ENCODE measurements around the gene CAMK2B.

CAMK2B gene

DNA sequence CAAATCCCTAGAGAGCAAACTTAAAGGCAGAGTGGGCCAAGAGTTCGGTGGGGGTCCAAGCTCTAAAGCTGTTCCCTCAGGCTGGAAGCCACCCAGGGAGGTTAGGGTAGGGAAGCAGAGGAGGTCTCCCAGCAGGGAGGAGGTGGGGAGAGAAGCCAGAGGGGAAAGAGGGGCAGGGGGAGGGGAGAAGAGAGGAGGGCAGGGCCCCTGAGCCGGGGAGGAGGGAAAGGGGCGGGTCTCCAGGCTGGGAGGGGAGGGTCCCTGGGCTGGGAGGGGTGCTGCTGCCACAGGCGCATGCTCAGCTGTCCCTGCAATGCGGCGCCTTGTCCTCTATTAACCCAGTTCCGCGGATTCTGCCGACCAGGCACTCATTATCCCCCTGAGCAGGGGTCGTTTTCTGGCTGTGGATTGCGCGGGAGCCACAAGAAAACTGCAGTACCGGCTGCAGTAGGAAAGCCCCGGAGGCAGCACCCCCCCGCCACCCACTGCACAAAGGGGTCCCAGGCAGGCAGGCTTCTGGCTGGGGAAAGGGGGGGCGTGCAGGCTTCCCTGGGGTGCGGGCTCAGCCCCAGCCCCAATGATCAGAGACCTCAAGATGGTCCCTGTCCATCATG lies 49.3 kb downstream of the CAMK2B start:
- peak; percentile 50 for DNase-seq (ENCODE audit: low read depth, low spot score)

GRCh38 chr7:44275146-44275545 lies 50.2 kb downstream of the CAMK2B start:
- no peak for DNase-seq (ENCODE audit: low read depth, low spot score)

- DNase-seq (ENCODE audit: low read depth, low spot score): no peak
Observed at GRCh38 chr7:44274623-44274975, 50.8 kb downstream of the CAMK2B start.

- no peak for DNase-seq (ENCODE audit: low read depth, low spot score)
Observed at GRCh38 chr7:44273681-44274622, 51.4 kb downstream of the CAMK2B start.

DNA sequence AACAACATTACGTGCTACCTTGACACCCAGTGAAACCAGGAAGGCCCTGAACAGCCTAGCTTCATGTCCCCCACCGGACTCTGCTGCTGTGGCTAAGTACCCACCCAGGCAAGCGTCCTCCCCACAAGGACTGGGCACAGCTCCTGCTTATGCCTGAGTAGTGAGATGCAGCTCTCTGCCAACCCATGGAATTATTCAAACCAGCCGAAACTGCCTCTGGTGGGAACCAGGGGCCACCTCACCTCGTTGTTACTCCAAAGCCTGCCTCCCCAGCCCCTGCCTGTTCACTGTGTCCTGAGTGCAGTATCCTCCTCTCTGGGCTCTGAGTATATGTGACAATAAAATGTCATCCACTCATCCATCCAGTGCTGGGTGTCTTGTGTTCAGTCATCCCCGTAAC lies 52.4 kb downstream of the CAMK2B start:
- no peak for DNase-seq (ENCODE audit: low read depth, low spot score)

DNA sequence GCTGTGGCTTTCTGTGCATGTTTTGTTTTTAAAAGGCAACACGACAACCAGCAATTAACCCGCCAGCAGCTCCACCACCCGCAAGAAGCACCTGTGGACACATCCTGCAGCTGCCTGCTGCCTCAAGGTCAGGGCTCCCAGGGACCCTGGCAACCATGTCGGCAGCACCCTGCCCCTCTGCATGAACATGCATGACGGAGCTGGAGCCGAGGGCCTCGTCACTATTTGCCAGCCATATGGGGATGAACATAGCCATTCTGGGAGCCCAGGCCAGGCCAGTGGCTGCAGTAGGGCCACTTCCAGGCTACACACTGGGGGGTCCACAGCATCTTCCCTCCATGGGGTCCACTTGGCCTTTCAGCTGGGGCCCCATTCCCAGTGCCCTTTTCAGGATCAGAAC lies 52.9 kb downstream of the CAMK2B start:
- DNase-seq (ENCODE audit: low read depth, low spot score): no peak

DNA sequence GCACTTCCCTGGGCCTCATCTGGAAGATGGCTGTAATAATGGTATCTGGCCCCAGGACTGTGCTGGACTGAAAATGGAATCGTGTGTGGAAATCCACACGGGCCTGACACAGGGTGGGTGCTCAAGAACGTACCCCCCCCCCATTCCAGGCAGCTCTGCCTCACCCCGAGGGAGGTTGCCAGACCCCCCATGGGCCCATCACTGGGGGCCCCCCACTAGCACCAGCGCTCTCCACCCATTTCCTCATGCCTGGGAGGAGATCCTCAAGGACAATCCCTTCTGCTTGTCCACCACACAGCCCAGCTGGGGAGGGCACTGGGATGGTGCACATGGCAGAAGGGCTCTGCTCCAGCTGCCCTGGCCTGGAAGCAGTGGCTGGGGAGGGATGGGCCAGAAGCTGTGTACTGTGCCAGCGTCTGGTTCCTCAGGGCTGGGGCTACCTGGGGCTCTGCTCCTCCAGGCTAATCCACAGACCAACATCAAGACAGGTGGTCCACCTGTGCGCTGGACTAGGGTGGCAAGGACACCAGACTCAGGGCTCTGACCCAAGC lies 55.4 kb downstream of the CAMK2B start:
- no peak for DNase-seq (ENCODE audit: low read depth, low spot score)

GRCh38 chr7:44269417-44269816 lies 56.0 kb downstream of the CAMK2B start:
- no peak for DNase-seq (ENCODE audit: low read depth, low spot score)

DNA sequence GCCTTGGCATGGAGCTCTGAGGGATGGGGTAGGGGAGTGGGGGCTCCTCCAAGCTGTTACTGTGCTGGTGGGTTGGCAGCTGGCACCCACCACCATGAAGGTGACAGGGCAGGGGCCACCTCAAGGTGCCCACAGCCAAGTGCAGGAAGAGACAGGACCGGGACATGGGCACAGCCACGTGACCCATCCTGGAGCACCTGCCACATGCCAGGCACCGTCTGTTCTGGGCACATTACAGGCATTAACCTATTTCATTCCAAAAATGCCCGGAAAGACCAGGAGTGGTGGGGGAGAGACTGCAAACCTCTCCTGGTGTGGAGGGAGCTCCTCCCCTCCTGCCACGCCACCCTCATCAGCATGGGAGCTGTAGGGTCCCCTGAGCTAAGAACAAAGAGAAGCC lies 56.7 kb downstream of the CAMK2B start:
- DNase-seq (ENCODE audit: low read depth, low spot score): no peak

- DNase-seq (ENCODE audit: low read depth, low spot score): no peak
Observed at GRCh38 chr7:44267719-44268421, 57.5 kb downstream of the CAMK2B start.

DNA sequence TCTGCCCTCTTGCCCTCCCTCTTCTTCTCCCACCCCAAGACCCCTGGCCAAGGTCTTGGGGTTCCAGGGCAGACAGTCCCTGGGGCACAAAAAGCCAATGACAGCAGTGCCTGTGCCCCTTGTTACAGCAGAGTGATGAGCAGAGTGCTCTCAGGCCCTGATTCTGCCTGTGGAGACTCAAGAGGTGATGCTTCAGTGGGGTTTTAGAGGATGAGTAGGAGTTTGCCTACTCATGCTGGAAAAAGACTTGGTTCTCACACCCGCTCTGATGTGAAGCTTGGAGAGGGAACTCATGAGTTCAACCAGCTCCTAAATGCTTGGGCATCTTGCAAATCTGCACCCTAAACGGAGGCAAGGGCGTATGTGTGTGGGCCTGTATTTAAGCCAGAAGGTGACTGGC lies 58.2 kb downstream of the CAMK2B start:
- no peak for DNase-seq (ENCODE audit: low read depth, low spot score)

- no peak for DNase-seq (ENCODE audit: low read depth, low spot score)
Observed at GRCh38 chr7:44266526-44266925, 58.9 kb downstream of the CAMK2B start.

- DNase-seq (ENCODE audit: low read depth, low spot score): no peak
Observed at GRCh38 chr7:44265728-44266127, 59.7 kb downstream of the CAMK2B start.

- no peak for DNase-seq (ENCODE audit: low read depth, low spot score)
Observed at GRCh38 chr7:44264221-44264931, 61.0 kb downstream of the CAMK2B start.

GRCh38 chr7:44263326-44264082 lies 61.9 kb downstream of the CAMK2B start:
- no peak for DNase-seq (ENCODE audit: low read depth, low spot score)

DNA sequence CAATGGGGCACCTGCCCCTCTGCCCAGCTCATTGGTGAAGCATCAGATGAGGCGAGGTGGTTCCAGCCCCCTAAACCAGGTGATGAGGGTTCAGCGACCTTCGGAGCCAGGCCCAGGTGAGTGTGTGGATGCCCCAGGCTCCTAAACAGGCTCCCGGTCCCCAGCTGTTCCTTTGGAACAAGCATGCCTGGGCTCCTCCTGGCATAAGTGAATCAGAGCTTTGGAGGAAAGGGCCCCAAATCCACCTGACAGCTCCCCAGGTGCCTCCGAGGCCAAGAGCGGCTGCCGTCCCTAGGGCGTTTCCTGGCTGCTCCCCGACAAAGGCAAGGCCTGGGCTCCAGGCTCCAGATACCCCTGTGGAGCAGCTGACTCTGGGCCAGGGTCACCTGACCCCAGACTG lies 63.4 kb downstream of the CAMK2B start:
- no peak for DNase-seq (ENCODE audit: low read depth, low spot score)

DNA sequence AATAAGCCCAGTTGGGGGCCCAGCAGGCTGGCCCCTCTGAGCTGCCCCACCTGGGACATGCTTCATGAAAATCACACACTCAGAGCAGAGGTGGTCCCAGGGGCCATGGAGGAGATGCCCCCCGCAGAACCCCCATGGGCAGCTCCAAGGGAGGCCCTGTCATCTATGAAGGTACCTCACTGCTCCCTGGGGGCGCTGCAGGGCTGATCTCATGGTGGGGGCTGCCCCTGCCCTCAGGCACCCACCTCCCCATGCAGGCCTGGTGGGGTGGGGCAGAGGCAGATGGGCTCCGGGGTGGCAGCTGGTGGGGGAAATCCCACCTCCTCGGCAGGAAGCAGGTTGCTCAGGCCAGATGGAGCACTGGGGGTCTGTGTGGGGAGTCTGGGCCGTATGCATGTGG lies 64.2 kb downstream of the CAMK2B start:
- no peak for DNase-seq (ENCODE audit: low read depth, low spot score)

DNA sequence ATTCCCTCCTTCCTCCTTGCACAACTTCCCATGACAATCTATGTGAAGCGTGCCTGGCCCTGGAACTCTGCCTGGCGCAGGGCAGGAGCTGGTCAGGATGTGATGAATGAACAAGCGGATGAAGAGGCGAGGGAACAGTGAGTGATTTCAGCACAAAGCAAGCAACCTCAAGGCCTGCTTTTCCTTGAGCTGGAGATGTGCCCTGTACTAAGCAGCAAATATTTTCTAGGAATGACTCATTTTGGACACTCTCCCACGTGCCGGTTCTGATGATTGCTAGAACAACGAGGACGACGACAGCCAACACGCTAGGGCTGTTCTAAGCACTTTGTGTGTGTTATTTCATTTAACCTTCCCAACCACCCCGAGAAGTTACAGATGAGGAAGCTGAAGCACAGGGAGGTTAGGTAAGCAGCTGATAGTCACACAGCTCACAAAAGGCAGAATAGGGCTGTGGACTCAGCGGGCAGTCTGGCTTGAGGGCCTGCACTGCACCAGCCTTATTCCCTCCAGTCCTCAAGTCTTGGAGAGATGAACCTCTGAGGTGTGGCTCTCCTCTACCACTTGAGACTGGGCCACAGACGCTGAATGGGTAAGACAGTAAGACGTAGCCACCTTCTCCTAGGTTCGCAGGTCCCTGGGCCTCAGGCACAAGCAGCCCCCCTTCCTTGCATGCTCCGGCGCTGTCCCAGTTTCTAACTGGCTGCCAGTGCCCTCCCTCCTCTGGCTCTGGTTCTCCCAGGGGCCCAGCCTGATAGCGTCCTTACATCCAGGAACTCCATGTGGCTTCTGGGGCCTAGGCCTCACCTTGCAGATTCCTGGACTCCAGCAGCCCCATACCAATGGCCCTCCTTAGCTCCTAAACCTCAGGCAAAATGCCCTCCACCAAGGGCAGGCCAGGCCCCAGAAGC lies 65.6 kb downstream of the CAMK2B start:
- no peak for DNase-seq (ENCODE audit: low read depth, low spot score)

DNA sequence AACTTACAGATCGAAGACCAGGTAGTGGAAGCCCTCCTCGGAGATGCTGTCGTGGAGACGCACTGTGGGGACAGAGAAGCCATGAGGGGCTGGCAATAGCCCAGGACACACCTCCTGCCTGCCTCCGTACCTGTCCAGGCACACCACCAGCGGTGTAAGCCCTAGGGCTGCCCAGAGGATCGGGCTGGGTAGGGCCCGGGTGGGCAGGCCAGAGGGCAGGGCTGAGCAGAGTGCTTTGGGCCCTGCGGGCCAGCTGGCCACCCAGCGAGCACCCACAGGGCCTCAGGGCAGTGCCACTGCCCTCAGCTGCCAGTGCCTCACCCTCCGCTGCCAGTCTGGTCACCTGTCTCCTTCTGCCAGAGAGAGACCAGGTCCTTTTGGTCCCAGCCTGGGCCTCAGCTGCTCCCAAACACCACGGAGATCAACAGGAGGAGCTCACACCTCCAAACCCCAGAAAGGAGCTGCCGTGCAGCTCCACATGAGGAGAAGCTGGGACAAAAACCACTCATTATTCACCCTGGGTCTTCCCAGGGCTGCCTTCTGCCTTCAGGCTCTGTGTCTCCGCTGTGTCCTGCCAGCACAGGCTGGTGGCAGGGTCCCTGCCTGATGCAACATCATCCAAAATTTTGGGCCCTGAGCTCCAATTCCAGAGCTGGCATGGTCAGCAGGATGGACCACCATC lies 66.4 kb downstream of the CAMK2B start:
- DNase-seq (ENCODE audit: low read depth, low spot score): no peak
